Activated naive CD4-positive, alpha-beta T cell treated with anti-CD3 and anti-CD28 coated beads, Interleukin-2, amount 10 ng/mL, durations not matched to agents 7 days and 5 days (primary cell): Measurements from ENCODE around the gene WNT5B.
"Not testable (repeated sequence)": the region's sequence is repeated elsewhere in the genome, so short reads cannot be mapped to it uniquely, and the experiment has no call there.

Experiments used
- CTCF ChIA-PET: fragments of 350-600 bp; sonication (Branson Sonifier 250); formaldehyde crosslinking; loops from one replicate; lab custom pipeline; 2021; ENCODE audit warnings: antibody characterized with exemption; lab: Charles Lee
- DNase-seq: peaks from one replicate; pipeline ENCODE4 v3.0.0-alpha.2; 2020
- H3K27ac Mint-ChIP-seq: one replicate; pipeline ENCODE4 v1.8.0; 2021; ENCODE audit warnings: mild to moderate bottlenecking, moderate library complexity, mixed read lengths
- H3K27me3 Mint-ChIP-seq: one replicate; pipeline ENCODE4 v1.8.0; 2021; ENCODE audit warnings: mild to moderate bottlenecking, mixed read lengths
- H3K36me3 Mint-ChIP-seq: one replicate; pipeline ENCODE4 v1.8.0; 2021; ENCODE audit warnings: mixed read lengths
- H3K4me1 Mint-ChIP-seq: one replicate; pipeline ENCODE4 v1.8.0; 2021; ENCODE audit warnings: mixed read lengths
- H3K4me3 Mint-ChIP-seq: one replicate; pipeline ENCODE4 v1.8.0; 2021; ENCODE audit warnings: mild to moderate bottlenecking, moderate library complexity, mixed read lengths
- H3K9me3 Mint-ChIP-seq: one replicate; pipeline ENCODE4 v1.8.0; 2021; ENCODE audit warnings: mixed read lengths

Gene WNT5B

DNA sequence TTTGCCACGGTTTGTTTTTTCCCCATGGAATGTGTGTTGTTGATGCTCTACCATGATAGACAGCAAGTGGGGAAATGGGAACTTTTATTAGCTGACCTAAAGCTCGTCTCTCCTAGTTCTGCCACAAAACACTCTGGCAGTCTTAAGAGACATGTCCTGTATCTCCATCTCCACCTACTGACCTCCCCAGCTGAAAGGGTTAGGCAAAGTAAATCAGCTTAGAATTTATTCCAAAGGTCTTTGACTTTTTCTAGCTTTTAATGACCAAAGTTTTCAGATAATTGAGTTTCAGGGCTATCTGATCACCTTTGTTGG, 52.4 kb downstream of the WNT5B start:
- H3K27me3 Mint-ChIP-seq = peaks cover 26% of the 10 kb centered on the region

DNA sequence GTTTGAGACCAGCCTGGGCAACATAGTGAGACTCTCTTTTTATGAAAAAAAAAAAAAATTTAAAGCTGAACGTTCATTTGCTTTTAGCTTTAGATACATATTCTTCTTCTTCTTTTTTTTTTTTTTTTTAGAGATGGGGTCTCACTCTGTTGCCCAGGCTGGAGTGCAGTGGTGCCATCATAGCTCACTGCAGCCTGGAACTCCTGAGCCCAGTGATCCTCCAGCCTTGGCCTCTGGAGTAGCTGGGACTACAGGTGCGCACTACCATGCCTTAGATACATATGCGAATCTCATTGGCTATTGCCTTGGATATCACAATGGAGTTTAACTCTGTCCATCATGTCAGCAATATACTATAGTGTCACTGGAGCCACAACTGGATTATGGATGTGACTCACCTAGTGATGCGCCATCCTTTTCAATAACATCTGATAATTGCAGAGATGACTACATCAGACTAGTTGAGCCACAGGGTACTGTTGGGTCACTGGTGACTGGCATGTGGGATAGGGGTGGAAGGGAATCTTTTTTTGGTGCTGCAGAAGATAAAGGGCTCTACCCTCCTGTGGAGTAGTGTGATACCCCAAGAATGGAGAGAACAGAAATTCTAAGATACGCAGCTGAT, 59.2 kb downstream of the WNT5B start:
- peaks cover 38% of the 10 kb centered on the region for H3K4me1 Mint-ChIP-seq
- H3K27ac Mint-ChIP-seq = no peak overlapping the region
- no peak overlapping the region for H3K4me3 Mint-ChIP-seq
- CTCF ChIA-PET = interaction anchor here (1.3 to 1.4 kb wide), 2 partner anchors 12 to 36 kb away, joined by 3 to 6 read pairs; no protein-coding TSS in a partner anchor
- DNase-seq = no peak
- H3K9me3 Mint-ChIP-seq = no peaks in the 10 kb centered on the region
- H3K36me3 Mint-ChIP-seq = peaks cover 5% of the 10 kb centered on the region
- peaks cover 23% of the 10 kb centered on the region for H3K27me3 Mint-ChIP-seq

More for the DNA sequence above, 52.4 kb downstream of the WNT5B start:
- Mint-ChIP-seq H3K4me1 (no peaks in the 10 kb centered on the region), H3K36me3 (no peaks in the 10 kb centered on the region), H3K4me3 (no peak overlapping the region), H3K27ac (no peak overlapping the region), H3K9me3 (no peaks in the 10 kb centered on the region)
- CTCF ChIA-PET = interaction anchor here (0.6 to 1.2 kb wide), 6 partner anchors 8 to 110 kb away, joined by 3 to 5 read pairs (median 4); no protein-coding TSS in a partner anchor
- no peak for DNase-seq

DNA sequence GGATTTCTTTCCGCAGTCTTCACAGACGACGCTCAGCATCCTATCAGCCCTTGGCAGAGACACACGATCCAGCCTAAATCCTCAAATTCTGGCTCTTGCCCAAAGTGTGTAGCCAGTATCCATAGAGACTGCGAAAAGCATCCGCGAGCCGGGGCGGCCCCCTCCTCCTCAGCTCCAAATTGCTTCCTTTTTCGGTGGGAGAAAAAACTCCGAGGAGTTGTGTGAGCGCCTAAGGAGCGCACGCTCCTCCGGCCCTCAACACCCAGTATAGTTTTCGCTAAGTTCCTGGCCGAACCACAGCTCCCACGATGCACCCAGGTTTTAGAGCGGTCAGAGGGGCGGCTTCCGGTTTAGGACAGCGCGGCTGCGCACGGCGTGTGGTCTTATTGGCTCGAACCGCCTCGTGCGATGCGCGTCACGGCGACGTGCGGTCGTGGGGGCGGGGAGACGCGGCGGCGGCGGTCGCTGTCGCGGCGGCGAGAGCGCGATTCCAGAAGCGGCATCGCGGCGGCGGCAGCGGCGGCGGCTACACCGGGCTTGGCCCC, 61.6 kb downstream of the WNT5B start, which contains the start of gene ADIPOR2:
Gene ADIPOR2 (plus strand): TSS at position 493 of the 545 bp plus-strand sequence. CDS start 63,274 bp downstream, outside the sequence.
- peaks cover 9% of the 10 kb centered on the region for H3K36me3 Mint-ChIP-seq
- peak; percentile 95 for DNase-seq
- H3K9me3 Mint-ChIP-seq = no peaks in the 10 kb centered on the region
- H3K4me3 Mint-ChIP-seq = peak within 1 kb of the TSS; percentile 93
- peak within 1 kb of the TSS; percentile 96 for H3K27ac Mint-ChIP-seq
- H3K4me1 Mint-ChIP-seq = peaks cover 48% of the 10 kb centered on the region
- CTCF ChIA-PET = interaction anchor here (1.0 to 1.6 kb wide), 3 partner anchors 29 to 102 kb away, joined by 3 to 6 read pairs (median 3); no protein-coding TSS in a partner anchor
- peaks cover 10% of the 10 kb centered on the region for H3K27me3 Mint-ChIP-seq

DNA sequence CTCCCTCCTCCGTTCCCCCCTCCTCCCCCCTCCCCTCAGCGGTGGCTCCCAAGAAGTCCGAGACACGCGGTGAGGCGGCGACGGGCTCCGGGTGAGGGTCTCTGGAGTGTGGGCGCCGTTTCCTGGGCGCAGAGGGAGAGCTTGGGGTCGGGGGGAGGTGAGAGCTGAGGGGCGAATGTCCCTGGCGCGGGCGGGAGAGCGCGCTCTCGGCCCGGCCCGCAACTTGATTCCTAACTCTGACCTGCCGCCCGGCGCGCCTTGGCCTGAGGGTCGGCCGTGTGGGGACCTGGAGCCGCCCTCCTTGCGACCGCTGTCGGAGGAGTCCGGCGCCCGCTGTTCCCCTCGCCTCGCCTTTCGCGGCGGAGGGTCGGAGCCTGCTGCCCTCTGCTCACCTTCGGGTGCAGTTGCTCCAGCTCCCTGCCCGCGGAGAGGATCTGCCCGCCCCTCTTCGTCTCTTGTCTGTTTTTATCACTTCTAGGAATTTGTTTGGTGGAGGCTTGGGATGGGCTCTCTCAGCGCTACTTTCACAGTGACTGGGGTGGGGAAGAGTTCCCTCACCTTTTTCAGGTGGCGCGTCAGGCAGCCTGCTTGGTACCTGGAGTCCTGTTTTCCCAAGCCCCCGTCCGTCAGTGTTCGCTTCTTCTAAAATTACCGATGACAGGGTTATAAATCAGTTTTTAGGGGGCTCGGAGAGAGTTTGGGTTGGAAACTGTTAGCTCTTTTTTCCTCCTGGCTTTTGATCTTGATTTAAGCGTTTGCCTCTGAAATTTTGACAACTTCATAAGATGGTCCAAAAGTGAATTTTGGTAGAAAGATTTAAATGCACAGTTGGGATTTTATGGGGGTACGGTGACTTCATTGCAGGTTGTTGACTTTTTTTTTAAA, 62.3 kb downstream of the WNT5B start:
- peaks cover 54% of the 10 kb centered on the region for H3K4me1 Mint-ChIP-seq
- H3K4me3 Mint-ChIP-seq = peak overlapping the region; percentile 93
- H3K27me3 Mint-ChIP-seq = peaks cover 10% of the 10 kb centered on the region
- peaks cover 9% of the 10 kb centered on the region for H3K36me3 Mint-ChIP-seq
- CTCF ChIA-PET = interaction anchor here (1.0 to 1.6 kb wide), 3 partner anchors 30 to 101 kb away, joined by 3 to 6 read pairs (median 3); no protein-coding TSS in a partner anchor
- no peak for DNase-seq
- no peaks in the 10 kb centered on the region for H3K9me3 Mint-ChIP-seq
- H3K27ac Mint-ChIP-seq = peak overlapping the region; percentile 96

DNA sequence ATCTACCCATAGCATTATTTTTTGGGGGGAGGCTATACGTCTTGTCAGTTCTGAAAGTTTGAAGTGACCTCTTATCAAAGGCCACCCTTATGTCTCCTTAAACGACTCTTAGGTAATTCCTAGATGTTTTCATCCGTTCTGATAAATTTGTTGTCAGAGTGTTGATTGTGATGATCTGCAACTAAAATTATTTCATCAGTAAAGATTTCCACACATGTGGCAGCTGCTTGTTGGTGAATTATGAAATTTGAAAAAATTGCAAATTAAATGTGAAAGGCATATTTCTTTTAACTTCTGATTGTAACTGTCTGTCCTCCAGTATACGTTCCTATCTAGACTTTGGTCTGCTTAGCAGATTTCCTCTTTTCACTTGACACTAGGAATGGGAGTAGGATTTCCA, 63.2 kb downstream of the WNT5B start:
- Mint-ChIP-seq H3K36me3 (peaks cover 11% of the 10 kb centered on the region), H3K27ac (peak overlapping the region; percentile 96), H3K9me3 (no peaks in the 10 kb centered on the region), H3K4me3 (peak overlapping the region; percentile 93), H3K4me1 (peaks cover 61% of the 10 kb centered on the region), H3K27me3 (peaks cover 10% of the 10 kb centered on the region)
- DNase-seq = no peak
- CTCF ChIA-PET = no interaction called here

DNA sequence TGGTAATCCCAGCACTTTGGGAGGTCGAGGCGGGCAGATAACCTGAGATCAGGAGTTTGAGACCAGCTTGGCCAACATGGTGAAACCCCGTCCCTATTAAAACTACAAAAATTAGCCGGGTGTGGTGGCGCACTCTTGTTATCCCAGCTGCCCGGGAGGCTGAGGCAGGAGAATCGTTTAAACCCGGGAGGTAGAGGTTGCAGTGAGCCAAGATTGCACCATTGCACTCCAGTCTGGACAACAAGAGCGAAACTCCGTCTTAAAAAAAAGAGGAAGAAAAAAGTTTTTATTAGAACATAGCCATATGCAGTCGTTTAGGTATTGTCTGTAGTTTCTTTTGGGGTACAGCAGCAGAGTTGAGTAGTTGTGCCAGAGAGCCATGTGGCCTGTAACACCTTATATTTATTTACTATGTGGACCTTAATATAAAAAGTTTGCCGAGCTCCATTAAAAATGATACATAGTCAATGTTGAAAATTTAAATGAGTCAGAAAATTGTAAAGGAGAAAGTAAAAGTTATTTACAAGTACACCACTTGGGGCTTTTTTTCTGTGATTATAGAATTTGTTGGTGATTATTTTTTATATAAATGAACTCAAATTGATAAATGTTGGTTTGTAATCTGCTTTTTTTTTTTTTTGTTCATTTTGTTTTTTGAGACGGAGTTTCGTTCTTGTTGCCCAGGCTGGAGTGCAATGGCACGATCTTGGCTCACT, 64.0 kb downstream of the WNT5B start:
- Mint-ChIP-seq H3K4me1 (peaks cover 66% of the 10 kb centered on the region), H3K27ac (no peak overlapping the region), H3K9me3 (no peaks in the 10 kb centered on the region), H3K27me3 (peaks cover 9% of the 10 kb centered on the region), H3K4me3 (peak overlapping the region; percentile 17), H3K36me3 (peaks cover 11% of the 10 kb centered on the region)
- CTCF ChIA-PET = interaction anchor here (0.6 kb wide), 1 partner anchor 21 kb away, joined by 3 read pairs; no protein-coding TSS in a partner anchor
- DNase-seq = no peak

DNA sequence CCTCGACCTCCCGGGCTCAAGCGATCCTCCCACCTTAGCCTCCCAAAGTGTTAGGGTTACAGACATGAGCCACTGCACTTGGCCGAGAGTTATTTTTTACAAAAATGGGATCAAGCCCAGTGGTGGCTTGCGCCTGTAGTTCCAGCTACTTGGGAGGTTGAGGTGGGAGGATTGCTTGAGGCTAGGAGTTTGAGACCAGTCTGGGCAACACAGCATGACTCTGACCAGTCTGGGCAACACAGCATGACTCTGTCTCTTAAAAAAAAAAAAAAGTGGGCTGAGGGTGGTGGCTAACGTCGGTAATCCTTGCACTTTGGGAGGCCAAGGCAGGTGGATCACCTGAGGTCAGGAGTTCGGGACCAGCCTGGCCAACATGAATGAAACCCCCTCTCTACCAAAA, 66.1 kb downstream of the WNT5B start:
- H3K36me3 Mint-ChIP-seq = peaks cover 16% of the 10 kb centered on the region
- H3K27ac Mint-ChIP-seq, CTCF ChIA-PET, H3K9me3 Mint-ChIP-seq, DNase-seq, H3K4me3 Mint-ChIP-seq, H3K27me3 Mint-ChIP-seq: not testable (repeated sequence)
- peaks cover 56% of the 10 kb centered on the region for H3K4me1 Mint-ChIP-seq

DNA sequence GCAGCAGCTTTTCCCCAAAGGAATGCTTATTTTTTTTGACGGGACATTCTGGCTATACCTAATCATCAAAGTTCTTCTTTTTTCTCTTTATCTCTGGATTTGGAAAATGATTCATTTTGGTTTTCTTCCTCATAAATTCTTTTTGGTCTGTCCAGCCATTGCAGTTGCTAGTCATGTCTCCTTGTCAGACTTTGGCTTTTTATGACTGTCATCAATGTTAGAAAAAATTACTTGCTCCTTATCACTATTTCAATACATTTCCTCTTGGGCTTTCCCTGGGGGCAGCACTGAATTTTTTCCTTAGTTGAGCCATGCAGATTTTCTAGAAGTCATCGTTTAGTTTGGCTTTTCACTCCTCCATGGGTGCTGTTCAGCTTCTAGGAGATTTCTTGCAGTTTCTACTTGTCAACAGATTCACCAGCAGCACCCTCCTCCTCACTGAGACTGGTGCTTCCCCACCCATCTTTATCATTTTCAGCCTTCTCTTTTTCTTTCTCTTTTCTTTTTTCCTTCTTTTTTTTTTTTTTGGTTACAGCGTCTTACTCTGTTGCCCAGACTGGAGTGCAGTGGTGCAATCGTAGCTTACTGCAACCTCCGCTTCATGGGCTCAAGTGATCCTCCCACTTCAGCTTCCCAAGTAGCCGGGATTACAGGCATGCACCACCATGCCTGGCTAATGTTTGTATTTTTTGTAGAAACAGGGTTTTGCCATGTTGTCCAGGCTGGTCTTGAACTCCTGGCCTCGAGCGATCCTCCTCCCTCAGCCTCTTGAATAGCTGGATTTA, 67.0 kb downstream of the WNT5B start:
- Mint-ChIP-seq H3K4me3 (no peak overlapping the region), H3K4me1 (peaks cover 50% of the 10 kb centered on the region), H3K27ac (no peak overlapping the region), H3K9me3 (no peaks in the 10 kb centered on the region), H3K27me3 (no peaks in the 10 kb centered on the region), H3K36me3 (peaks cover 20% of the 10 kb centered on the region)
- CTCF ChIA-PET = interaction anchor here (0.6 to 2.2 kb wide), 2 partner anchors 95 to 113 kb away, joined by 3 to 8 read pairs; no protein-coding TSS in a partner anchor
- no peak for DNase-seq

DNA sequence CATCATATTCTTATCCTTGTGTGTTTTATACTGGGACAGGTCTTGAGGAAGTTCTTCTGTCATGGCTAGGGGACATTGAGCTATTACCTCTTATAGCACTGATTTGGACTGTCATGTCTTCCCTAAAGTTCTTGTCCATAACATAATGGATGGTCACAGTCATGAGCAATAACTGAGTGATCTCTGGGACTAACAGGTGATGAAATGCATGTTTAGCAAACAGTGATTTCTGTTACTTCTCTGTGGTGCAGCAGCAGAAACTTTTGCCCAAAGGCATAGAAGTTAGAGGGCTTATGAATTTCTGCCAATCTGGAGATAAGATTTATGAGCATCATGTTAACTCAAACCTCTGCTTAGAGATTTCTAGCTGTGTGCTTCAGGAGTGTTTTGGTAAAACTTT, 67.8 kb downstream of the WNT5B start:
- DNase-seq = no peak
- H3K9me3 Mint-ChIP-seq = no peaks in the 10 kb centered on the region
- CTCF ChIA-PET = interaction anchor here (0.6 to 2.2 kb wide), 2 partner anchors 94 to 112 kb away, joined by 3 to 8 read pairs; no protein-coding TSS in a partner anchor
- no peak overlapping the region for H3K4me3 Mint-ChIP-seq
- H3K4me1 Mint-ChIP-seq = peaks cover 46% of the 10 kb centered on the region
- H3K27ac Mint-ChIP-seq = no peak overlapping the region
- peaks cover 20% of the 10 kb centered on the region for H3K36me3 Mint-ChIP-seq
- no peaks in the 10 kb centered on the region for H3K27me3 Mint-ChIP-seq
